H1 (cell line): ENCODE measurements around the gene RPS5. TPM values are rescaled to one million over a fixed set of nuclear protein-coding genes. Genes with fewer than 3 reads are reported as not detected.

Experiments used
- CTCF ChIA-PET: fragments of 300-600 bp; sonication (Branson Sonifier 250); formaldehyde crosslinking; loops from one replicate; lab custom pipeline; 2021; ENCODE audit not compliant: partially characterized antibody; lab: Charles Lee
- POLR2A ChIA-PET: fragments of 300-600 bp; sonication (Branson Sonifier 250); formaldehyde crosslinking; loops from one replicate; lab custom pipeline; 2021; ENCODE audit warnings: inconsistent platforms; ENCODE audit not compliant: partially characterized antibody; lab: Charles Lee
- DNase-seq, 2 experiments: peaks; one replicate each; pipeline versions ENCODE4 v3.0.0 to v3.0.0-alpha.2; 2010 to 2022; ENCODE audit warnings: low spot score in 2 of 2, low read depth in 1 of 2, mixed read lengths in 1 of 2
- FAIRE-seq: peaks from 2 replicates; lab custom pipeline; 2011; peaks lifted over from hg19 to GRCh38; lab: Jason Lieb, UNC
- H2AFZ ChIP-seq: 2 replicates; pipeline ENCODE4 v1.8.1; 2012; ENCODE audit warnings: low read length, inconsistent platforms
- H2AK5ac ChIP-seq: 2 replicates; pipeline ENCODE4 v1.6.1; 2013; ENCODE audit warnings: low read depth, low read length
- H2BK120ac ChIP-seq: replicated peaks from 2 replicates; pipeline ENCODE3; 2013; ENCODE audit warnings: low read depth, low read length, inconsistent platforms
- H2BK12ac ChIP-seq: 2 replicates; pipeline ENCODE4 v1.6.1; 2013; ENCODE audit warnings: low read depth, low read length
- H2BK15ac ChIP-seq: 2 replicates; pipeline ENCODE4 v1.6.1; 2013; ENCODE audit warnings: low read length
- H2BK20ac ChIP-seq: 2 replicates; pipeline ENCODE4 v1.6.1; 2013; ENCODE audit warnings: low read length
- H2BK5ac ChIP-seq: 2 replicates; pipeline ENCODE4 v1.6.1; 2013; ENCODE audit warnings: low read depth, low read length
- H3K14ac ChIP-seq: 2 replicates; pipeline ENCODE4 v1.6.1; 2013; ENCODE audit warnings: inconsistent platforms; ENCODE audit not compliant: insufficient read length
- H3K18ac ChIP-seq: 2 replicates; pipeline ENCODE4 v1.6.1; 2013; ENCODE audit warnings: low read length; ENCODE audit errors: extremely low read depth
- H3K23ac ChIP-seq: 2 replicates; pipeline ENCODE4 v1.6.1; 2013; ENCODE audit warnings: inconsistent platforms; ENCODE audit not compliant: insufficient read length
- H3K23me2 ChIP-seq: 2 replicates; pipeline ENCODE4 v1.6.1; 2013; ENCODE audit warnings: low read depth, low read length
- H3K27ac ChIP-seq: 2 replicates; pipeline ENCODE4 v1.6.1; 2011; ENCODE audit warnings: low read depth, low read length, inconsistent platforms
- H3K27me3 ChIP-seq, 4 experiments: replicated peaks in 1 of 4; 1 replicate in 1 of 4; 2 replicates in 3 of 4; pipeline versions ENCODE4 v1.6.1 to v1.8.1; 2011 to 2013; ENCODE audit warnings: low read length in 3 of 4, mild to moderate bottlenecking in 3 of 4, inconsistent platforms in 2 of 4, mixed read lengths in 2 of 4, moderate library complexity in 1 of 4; ENCODE audit not compliant: control insufficient read depth in 3 of 4, insufficient read depth in 3 of 4; ENCODE audit errors: extremely low read depth in 1 of 4
- H3K36me3 ChIP-seq, 4 experiments: 2 replicates each; pipeline versions ENCODE4 v1.6.1 to v1.8.1; 2011 to 2013; ENCODE audit warnings: mild to moderate bottlenecking in 4 of 4, low read length in 3 of 4, moderate library complexity in 2 of 4, control low read depth in 1 of 4, inconsistent platforms in 1 of 4; ENCODE audit not compliant: insufficient read depth in 4 of 4, control insufficient read depth in 2 of 4
- H3K4ac ChIP-seq: replicated peaks from 2 replicates; pipeline ENCODE3; 2013; ENCODE audit warnings: low read length, low read depth, mixed read lengths, inconsistent platforms; ENCODE audit not compliant: insufficient read length
- H3K4me1 ChIP-seq, 4 experiments: replicated peaks in 1 of 4; 1 replicate in 1 of 4; 2 replicates in 3 of 4; pipeline versions ENCODE4 v1.6.1 to v1.8.1; 2011 to 2013; ENCODE audit warnings: low read length in 3 of 4, inconsistent platforms in 2 of 4, mixed read lengths in 1 of 4; ENCODE audit not compliant: insufficient read depth in 4 of 4, control insufficient read depth in 3 of 4
- H3K4me2 ChIP-seq, 2 experiments: 2 replicates each; pipeline versions ENCODE4 v1.6.1 to v1.8.1; 2011 to 2013; ENCODE audit warnings: low read depth in 2 of 2, low read length in 2 of 2, control low read depth in 1 of 2, inconsistent platforms in 1 of 2, mild to moderate bottlenecking in 1 of 2; ENCODE audit not compliant: insufficient read depth in 1 of 2
- H3K4me3 ChIP-seq, 4 experiments: fragments of 200-600, 300-600 bp in 1 of 4; sonication (generic), shearing (Covaris generic), sonication (Bioruptor Twin) in 1 of 4; 2 replicates each; pipeline versions ENCODE4 v1.5.1 to v1.8.1; 2011 to 2016; ENCODE audit warnings: low read length in 4 of 4, low read depth in 3 of 4, control low read depth in 2 of 4, inconsistent platforms in 2 of 4, mild to moderate bottlenecking in 2 of 4, mixed read lengths in 1 of 4, moderate library complexity in 1 of 4; ENCODE audit not compliant: insufficient read depth in 2 of 4; ENCODE audit errors: extremely low read depth in 1 of 4
- H3K56ac ChIP-seq: replicated peaks from 2 replicates; pipeline ENCODE3; 2013; ENCODE audit warnings: low read depth, mild to moderate bottlenecking, mixed read lengths, low read length, inconsistent platforms; ENCODE audit not compliant: insufficient read length
- H3K79me1 ChIP-seq: 2 replicates; pipeline ENCODE4 v1.6.1; 2013; ENCODE audit warnings: low read depth, low read length, control low read depth
- H3K79me2 ChIP-seq, 2 experiments: 2 replicates each; pipeline versions ENCODE4 v1.6.1 to v1.8.1; 2012 to 2013; ENCODE audit warnings: low read length in 2 of 2, mild to moderate bottlenecking in 2 of 2, inconsistent platforms in 1 of 2; ENCODE audit not compliant: insufficient read depth in 2 of 2, control insufficient read depth in 1 of 2
- H3K9ac ChIP-seq, 4 experiments: replicated peaks in 1 of 4; 1 replicate in 1 of 4; 2 replicates in 3 of 4; pipeline versions ENCODE4 v1.6.1 to v1.8.1; 2011 to 2013; ENCODE audit warnings: low read depth in 3 of 4, low read length in 3 of 4, control low read depth in 2 of 4, mild to moderate bottlenecking in 2 of 4, moderate library complexity in 2 of 4, inconsistent platforms in 1 of 4; ENCODE audit errors: extremely low read depth in 1 of 4
- H3K9me3 ChIP-seq, 2 experiments: 2 replicates each; pipeline versions ENCODE4 v1.6.1 to v1.8.1; 2012 to 2013; ENCODE audit warnings: mild to moderate bottlenecking in 2 of 2, moderate library complexity in 2 of 2, control low read depth in 1 of 2, inconsistent platforms in 1 of 2, low read depth in 1 of 2, low read length in 1 of 2, mixed read lengths in 1 of 2; ENCODE audit not compliant: insufficient read depth in 2 of 2
- H4K20me1 ChIP-seq, 2 experiments: replicated peaks in 1 of 2; 2 replicates each; pipeline versions ENCODE3 to v1.8.1; 2011 to 2013; ENCODE audit warnings: inconsistent platforms in 2 of 2, low read length in 2 of 2, mild to moderate bottlenecking in 1 of 2; ENCODE audit not compliant: insufficient read depth in 2 of 2, control insufficient read depth in 1 of 2
- H4K5ac ChIP-seq: 2 replicates; pipeline ENCODE4 v1.6.1; 2013; ENCODE audit warnings: low read length, low read depth, mixed read lengths, inconsistent platforms; ENCODE audit not compliant: insufficient read length
- H4K8ac ChIP-seq: 2 replicates; pipeline ENCODE4 v1.8.0; 2013; ENCODE audit warnings: mild to moderate bottlenecking, moderate library complexity, low read length, inconsistent platforms; ENCODE audit not compliant: insufficient read depth; ENCODE audit errors: extremely low read depth
- H4K91ac ChIP-seq: replicated peaks from 2 replicates; pipeline ENCODE3; 2013; ENCODE audit warnings: low read length, mixed read lengths, inconsistent platforms; ENCODE audit not compliant: insufficient read length
- BRCA1 ChIP-seq: IDR thresholded peaks from 2 replicates; pipeline ENCODE4 v1.6.1; 2012; ENCODE audit warnings: low read depth, low read length, improper control_type of control experiment
- EGR1 ChIP-seq: IDR thresholded peaks from 2 replicates; pipeline ENCODE4 v1.6.1; 2011; ENCODE audit warnings: low read depth, low read length, borderline replicate concordance
- HDAC2 ChIP-seq, 2 experiments: fragments of 300-600 bp in 1 of 2; sonication (generic) in 1 of 2; IDR thresholded peaks; 2 replicates each; pipeline ENCODE4 v1.6.1; 2011 to 2012; ENCODE audit warnings: low read depth in 2 of 2, low read length in 2 of 2, mild to moderate bottlenecking in 2 of 2, moderate library complexity in 2 of 2, borderline replicate concordance in 1 of 2, inconsistent platforms in 1 of 2
- HDAC6 ChIP-seq: IDR thresholded peaks from one replicate; pipeline ENCODE4 v1.7.1; 2012; ENCODE audit warnings: low read depth, mild to moderate bottlenecking, inconsistent platforms, low read length, moderate library complexity
- KDM5A ChIP-seq: fragments of 200-600 bp; IDR thresholded peaks from 2 replicates; pipeline ENCODE4 v1.7.1; 2012; ENCODE audit warnings: mild to moderate bottlenecking, low read length, inconsistent platforms, mixed read lengths
- PHF8 ChIP-seq: fragments of 200-600 bp; sonication (generic); conservative IDR thresholded peaks from 2 replicates; pipeline ENCODE4 v1.7.1; 2012; ENCODE audit warnings: low read depth, mild to moderate bottlenecking, inconsistent platforms, low read length, moderate library complexity
- RFX5 ChIP-seq: IDR thresholded peaks from 2 replicates; pipeline ENCODE4 v1.6.1; 2011; ENCODE audit warnings: low read depth, low read length, improper control_type of control experiment, borderline replicate concordance
- TAF7 ChIP-seq: optimal IDR thresholded peaks from 2 replicates; pipeline ENCODE3; 2011; ENCODE audit warnings: low read depth, mild to moderate bottlenecking, inconsistent platforms, low read length, moderate library complexity, borderline replicate concordance
- TEAD4 ChIP-seq: IDR thresholded peaks from 2 replicates; pipeline ENCODE4 v1.6.1; 2012; ENCODE audit warnings: low read depth, low read length, inconsistent platforms, mixed read lengths
- YY1 ChIP-seq: IDR thresholded peaks from 2 replicates; pipeline ENCODE4 v1.6.1; 2011; ENCODE audit warnings: low read depth, mild to moderate bottlenecking, low read length
- WGBS, 2 experiments: shearing (Covaris generic) in 1 of 2; methylation state at CpG; one replicate each; pipeline versions ENCODE4 v1.1.6 to v1.1.7; 2013 to 2015; ENCODE audit warnings: low lambda C conversion rate in 2 of 2, mixed read lengths in 2 of 2, inconsistent platforms in 1 of 2, low coverage in 1 of 2, missing lambda C conversion rate in 1 of 2; ENCODE audit not compliant: insufficient replicate concordance in 2 of 2, insufficient coverage in 1 of 2, insufficient read length in 1 of 2; ENCODE audit errors: extremely low coverage in 1 of 2, missing lambda C conversion rate in 1 of 2; 5-methylcytosine and 5-hydroxymethylcytosine counted together
- polyA plus RNA-seq, 7 experiments: library from polyadenylated mRNA; depleted of rRNA in 3 of 7; stranded (reverse) in 5 of 7; unstranded in 2 of 7; fragments of >200 nt in 5 of 7; fragments of 200-250 nt in 2 of 7; gene quantifications; 1 replicate in 5 of 7; 2 replicates in 1 of 7; 4 replicates in 1 of 7; pipeline versions ENCODE4 v1.2.1 to v1.2.3, GENCODE V29; 2011 to 2013; ENCODE audit warnings: missing spikeins in 2 of 7, mixed read lengths in 2 of 7
- total RNA-seq: library from RNA; stranded (reverse); fragmentation: NEBNext Ultra II Directional; extraction: Animal tissue kit (Norgen Biotek cat#: 25700); gene quantifications from 2 replicates; pipeline ENCODE4 v1.2.1, GENCODE V29; 2021
- TF ChIP-seq, protein P1 (sequence below): IDR thresholded peaks from 2 replicates; pipeline ENCODE4 v1.6.1; 2012; ENCODE audit warnings: inconsistent platforms

RPS5 gene
- total and polyA plus RNA-seq, 2 of the 8 experiments (the other 6 are each of a cell fraction or from before 2014, with no cell fraction given): 1,557 to 5,731 TPM

DNA sequence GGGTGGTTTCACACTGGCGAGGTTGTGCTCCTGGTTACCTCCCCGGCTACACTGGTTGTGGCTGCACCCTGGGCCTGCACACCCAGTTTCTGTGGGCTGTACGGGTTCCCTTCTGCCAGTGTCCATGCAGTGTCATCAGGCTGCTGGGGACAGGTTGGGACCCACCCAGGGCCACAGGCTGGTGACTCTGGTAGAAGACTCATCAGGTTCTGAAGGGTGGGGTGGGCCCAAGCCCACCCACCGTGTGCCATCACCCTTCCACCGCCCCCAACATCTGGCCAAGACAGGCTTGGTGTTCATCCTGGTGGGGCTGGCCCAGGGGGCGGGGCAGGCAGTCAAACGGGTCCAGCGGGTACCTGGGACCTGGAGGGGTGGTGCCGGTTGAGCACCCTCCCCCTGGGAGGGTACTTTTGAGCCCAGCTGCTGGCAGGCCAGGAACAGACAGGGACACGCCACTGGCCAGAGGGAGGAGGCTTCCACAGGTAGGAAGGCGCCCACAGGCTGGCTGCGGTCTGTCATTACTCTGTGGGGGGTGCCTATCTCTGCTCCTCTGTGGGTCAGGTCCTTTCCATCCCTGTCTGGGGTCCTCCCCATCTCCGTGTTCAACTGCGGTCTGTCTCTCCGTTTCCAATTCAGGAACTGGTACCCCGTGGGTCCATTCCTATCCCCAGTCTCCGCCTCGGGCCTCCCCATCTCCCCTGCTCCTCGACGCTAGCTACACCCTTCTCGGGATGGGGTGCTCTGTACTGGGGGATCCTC is 8.3 kb downstream of the RPS5 start, which contains the start of gene RNF225:
Gene RNF225, plus strand, starts transcription at position 437 of the 759 bp plus-strand sequence. CDS start 434 bp downstream, outside the sequence.
- no peak within 1 kb of the TSS for H2BK20ac ChIP-seq
- peak within 1 kb of the TSS; percentile 60 for H3K18ac ChIP-seq
- peaks cover 16 to 42% (median 31%) of the 10 kb centered on the region in 4 experiments for H3K36me3 ChIP-seq
- no peak within 1 kb of the TSS for H2AK5ac ChIP-seq
- H3K4ac ChIP-seq: no peak within 1 kb of the TSS
- H3K9me3 ChIP-seq: no peaks in the 10 kb centered on the region
- peaks cover 7% of the 10 kb centered on the region; the same call in 1 of the 2 replicates for H3K23me2 ChIP-seq
- H3K79me1 ChIP-seq: peaks cover 2% of the 10 kb centered on the region; the same call in 1 of the 2 replicates
- no peak within 1 kb of the TSS for H2BK120ac ChIP-seq
- 30% methylated on average over 19 of the region's 21 CpGs; no CpG with 5 or more reads in 1 of the 2 experiments for WGBS, 2 experiments
- ChIA-PET POLR2A (interaction anchor here (0.8 to 7.2 kb wide), 21 partner anchors 8 to 164 kb away, joined by 3 to 78 read pairs (median 5); partner anchors contain the start of genes CHMP2A, RPS5, ZNF324B and ZNF497), CTCF (interaction anchor here (0.6 to 1.3 kb wide), 4 partner anchors 28 to 100 kb away, joined by 3 to 4 read pairs (median 3); no protein-coding TSS in a partner anchor)
- no peak within 1 kb of the TSS for H2BK15ac ChIP-seq
- H3K4me1 ChIP-seq: peaks cover 0 to 22% (median 13%) of the 10 kb centered on the region in 4 experiments; a peak in 5 of 7 replicates
- H2AFZ ChIP-seq: no peak within 1 kb of the TSS
- H3K56ac ChIP-seq: no peak within 1 kb of the TSS
- DNase-seq: peak; percentile 66 to 83
- peaks cover 0 to 11% of the 10 kb centered on the region in 2 experiments; a peak in 1 of 4 replicates for H3K79me2 ChIP-seq
- FAIRE-seq: no peak
- peak within 1 kb of the TSS in 1 of 4 experiments; percentile 38; a peak in 2 of 7 replicates for H3K9ac ChIP-seq
- no peak within 1 kb of the TSS for H3K23ac ChIP-seq
- peak within 1 kb of the TSS; percentile 78; the same call in 1 of the 2 replicates for H4K8ac ChIP-seq
- peak within 1 kb of the TSS; percentile 6 to 67 (median 36) for H3K4me3 ChIP-seq
- no peak within 1 kb of the TSS for H3K14ac ChIP-seq
- 0 out of 2 replicates have a peak within 1 kb of the TSS, but pooled peaks have one; percentile 44 for H2BK5ac ChIP-seq
- H3K27me3 ChIP-seq: peaks cover 3 to 16% (median 11%) of the 10 kb centered on the region in 4 experiments; a peak in 6 of 7 replicates
- no peak within 1 kb of the TSS for H3K27ac ChIP-seq
- peak within 1 kb of the TSS; percentile 63 to 83 for H3K4me2 ChIP-seq
- H4K20me1 ChIP-seq: peaks cover 12 to 17% of the 10 kb centered on the region in 2 experiments
- no peak within 1 kb of the TSS for H2BK12ac ChIP-seq
- no peak within 1 kb of the TSS for H4K91ac ChIP-seq
- no peak within 1 kb of the TSS for H4K5ac ChIP-seq
- TF ChIP-seq RFX5: no peak
- TF ChIP-seq, protein P1, sequence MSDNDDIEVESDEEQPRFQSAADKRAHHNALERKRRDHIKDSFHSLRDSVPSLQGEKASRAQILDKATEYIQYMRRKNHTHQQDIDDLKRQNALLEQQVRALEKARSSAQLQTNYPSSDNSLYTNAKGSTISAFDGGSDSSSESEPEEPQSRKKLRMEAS: no peak
- TF ChIP-seq KDM5A: no peak
- no peak for TF ChIP-seq YY1
- TF ChIP-seq TAF7: no peak
- no peak for TF ChIP-seq PHF8
- no peak for TF ChIP-seq BRCA1
- TF ChIP-seq TEAD4: no peak
- TF ChIP-seq HDAC2 (IDR thresholded peaks at IDR 0.05; ENCODE audit: borderline replicate concordance in 1 of 2, low read depth in 2 of 2, low read length in 2 of 2): no peak
- TF ChIP-seq HDAC6: no peak
- TF ChIP-seq EGR1: no peak
